ENCODE measurements around the gene LCN1.

Gene LCN1

GRCh38 chr9:135572233-135572632 lies 51.0 kb downstream of the LCN1 start:
- Histone ChIP-seq H3K9ac (ENCODE audit: low read length) (no peak overlapping the region), H3K4me3 (ENCODE audit: low read length) (no peak overlapping the region), H3K27me3 (replicated peaks; ENCODE audit: insufficient read depth, low read length) (no peaks in the 10 kb centered on the region), H3K4me2 (ENCODE audit: low read depth, low read length) (no peak overlapping the region), H3K27ac (ENCODE audit: low read length) (no peak overlapping the region), H3K4me1 (ENCODE audit: low read length) (0 out of 2 replicates have a peak, but pooled peaks cover 4% of the 10 kb centered on the region), H2AFZ (ENCODE audit: low read length) (no peak overlapping the region), H4K20me1 (ENCODE audit: insufficient read depth, low read length) (no peaks in the 10 kb centered on the region), H3K36me3 (replicated peaks; ENCODE audit: insufficient read depth, low read length) (no peaks in the 10 kb centered on the region), H3K9me2 (replicated peaks; ENCODE audit: insufficient read depth, low read length) (no peaks in the 10 kb centered on the region), H3K9me3 (replicated peaks; ENCODE audit: insufficient read depth, low read length) (no peaks in the 10 kb centered on the region), H3K79me2 (ENCODE audit: low read length) (no peaks in the 10 kb centered on the region), H3F3A (ENCODE audit: insufficient read depth, low read length) (no peaks in the 10 kb centered on the region)
- TF ChIP-seq EZH2phosphoT487 (IDR thresholded peaks at IDR 0.05; ENCODE audit: low read length) = no peak
- no peak for TF ChIP-seq EZH2 (optimal IDR thresholded peaks at IDR 0.05; ENCODE audit: low read depth, low read length)
- no peak for DNase-seq

- H3K4me2 ChIP-seq (ENCODE audit: low read depth, low read length) = no peak overlapping the region
- H3K9me3 ChIP-seq (replicated peaks; ENCODE audit: insufficient read depth, low read length) = no peaks in the 10 kb centered on the region
- no peak overlapping the region for H3K27ac ChIP-seq (ENCODE audit: low read length)
- DNase-seq = no peak
- H3K36me3 ChIP-seq (replicated peaks; ENCODE audit: insufficient read depth, low read length) = no peaks in the 10 kb centered on the region
- no peaks in the 10 kb centered on the region for H3K9me2 ChIP-seq (replicated peaks; ENCODE audit: insufficient read depth, low read length)
- no peak for TF ChIP-seq EZH2 (optimal IDR thresholded peaks at IDR 0.05; ENCODE audit: low read depth, low read length)
- TF ChIP-seq EZH2phosphoT487 (IDR thresholded peaks at IDR 0.05; ENCODE audit: low read length) = no peak
- TF ChIP-seq, protein P1, sequence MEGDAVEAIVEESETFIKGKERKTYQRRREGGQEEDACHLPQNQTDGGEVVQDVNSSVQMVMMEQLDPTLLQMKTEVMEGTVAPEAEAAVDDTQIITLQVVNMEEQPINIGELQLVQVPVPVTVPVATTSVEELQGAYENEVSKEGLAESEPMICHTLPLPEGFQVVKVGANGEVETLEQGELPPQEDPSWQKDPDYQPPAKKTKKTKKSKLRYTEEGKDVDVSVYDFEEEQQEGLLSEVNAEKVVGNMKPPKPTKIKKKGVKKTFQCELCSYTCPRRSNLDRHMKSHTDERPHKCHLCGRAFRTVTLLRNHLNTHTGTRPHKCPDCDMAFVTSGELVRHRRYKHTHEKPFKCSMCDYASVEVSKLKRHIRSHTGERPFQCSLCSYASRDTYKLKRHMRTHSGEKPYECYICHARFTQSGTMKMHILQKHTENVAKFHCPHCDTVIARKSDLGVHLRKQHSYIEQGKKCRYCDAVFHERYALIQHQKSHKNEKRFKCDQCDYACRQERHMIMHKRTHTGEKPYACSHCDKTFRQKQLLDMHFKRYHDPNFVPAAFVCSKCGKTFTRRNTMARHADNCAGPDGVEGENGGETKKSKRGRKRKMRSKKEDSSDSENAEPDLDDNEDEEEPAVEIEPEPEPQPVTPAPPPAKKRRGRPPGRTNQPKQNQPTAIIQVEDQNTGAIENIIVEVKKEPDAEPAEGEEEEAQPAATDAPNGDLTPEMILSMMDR (IDR thresholded peaks at IDR 0.05; ENCODE audit: low read length) = no peak
- H3K9ac ChIP-seq (ENCODE audit: low read length) = no peak overlapping the region
- no peak overlapping the region for H3K4me3 ChIP-seq (ENCODE audit: low read length)
- H2AFZ ChIP-seq (ENCODE audit: low read length) = no peak overlapping the region
- no peaks in the 10 kb centered on the region for H3F3A ChIP-seq (ENCODE audit: insufficient read depth, low read length)
- 0 out of 2 replicates have a peak, but pooled peaks cover 4% of the 10 kb centered on the region for H3K4me1 ChIP-seq (ENCODE audit: low read length)
- H3K79me2 ChIP-seq (ENCODE audit: low read length) = no peaks in the 10 kb centered on the region
- no peaks in the 10 kb centered on the region for H4K20me1 ChIP-seq (ENCODE audit: insufficient read depth, low read length)
- no peaks in the 10 kb centered on the region for H3K27me3 ChIP-seq (replicated peaks; ENCODE audit: insufficient read depth, low read length)
These were observed 51.9 kb downstream of the LCN1 start for GRCh38 chr9:135573124-135573523.

GRCh38 chr9:135574331-135574730 lies 53.1 kb downstream of the LCN1 start:
- H3K9me2 ChIP-seq (replicated peaks; ENCODE audit: insufficient read depth, low read length) = no peaks in the 10 kb centered on the region
- no peak overlapping the region for H3K4me3 ChIP-seq (ENCODE audit: low read length)
- no peaks in the 10 kb centered on the region for H4K20me1 ChIP-seq (ENCODE audit: insufficient read depth, low read length)
- peaks cover 6% of the 10 kb centered on the region for H3K4me1 ChIP-seq (ENCODE audit: low read length)
- H3K27ac ChIP-seq (ENCODE audit: low read length) = no peak overlapping the region
- no peak overlapping the region for H3K9ac ChIP-seq (ENCODE audit: low read length)
- no peaks in the 10 kb centered on the region for H3K79me2 ChIP-seq (ENCODE audit: low read length)
- H3K4me2 ChIP-seq (ENCODE audit: low read depth, low read length) = no peak overlapping the region
- peaks cover 6% of the 10 kb centered on the region for H3F3A ChIP-seq (ENCODE audit: insufficient read depth, low read length)
- no peaks in the 10 kb centered on the region for H3K27me3 ChIP-seq (replicated peaks; ENCODE audit: insufficient read depth, low read length)
- no peak overlapping the region for H2AFZ ChIP-seq (ENCODE audit: low read length)
- H3K9me3 ChIP-seq (replicated peaks; ENCODE audit: insufficient read depth, low read length) = no peaks in the 10 kb centered on the region
- H3K36me3 ChIP-seq (replicated peaks; ENCODE audit: insufficient read depth, low read length) = no peaks in the 10 kb centered on the region
- TF ChIP-seq EZH2phosphoT487 (IDR thresholded peaks at IDR 0.05; ENCODE audit: low read length) (no peak), EZH2 (optimal IDR thresholded peaks at IDR 0.05; ENCODE audit: low read depth, low read length) (no peak)
- TF ChIP-seq, protein P1 (IDR thresholded peaks at IDR 0.05; ENCODE audit: low read length) = no peak
- no peak for DNase-seq

- no peak for DNase-seq
- Histone ChIP-seq H3K27me3 (replicated peaks; ENCODE audit: insufficient read depth, low read length) (no peaks in the 10 kb centered on the region), H4K20me1 (ENCODE audit: insufficient read depth, low read length) (no peaks in the 10 kb centered on the region), H3K4me1 (ENCODE audit: low read length) (peaks cover 13% of the 10 kb centered on the region), H3K4me3 (ENCODE audit: low read length) (no peak overlapping the region), H3K36me3 (replicated peaks; ENCODE audit: insufficient read depth, low read length) (no peaks in the 10 kb centered on the region), H3K9me2 (replicated peaks; ENCODE audit: insufficient read depth, low read length) (no peaks in the 10 kb centered on the region), H3K9ac (ENCODE audit: low read length) (no peak overlapping the region), H2AFZ (ENCODE audit: low read length) (no peak overlapping the region), H3K9me3 (replicated peaks; ENCODE audit: insufficient read depth, low read length) (no peaks in the 10 kb centered on the region), H3K27ac (ENCODE audit: low read length) (no peak overlapping the region), H3K4me2 (ENCODE audit: low read depth, low read length) (no peak overlapping the region), H3K79me2 (ENCODE audit: low read length) (no peaks in the 10 kb centered on the region), H3F3A (ENCODE audit: insufficient read depth, low read length) (peaks cover 12% of the 10 kb centered on the region)
- no peak for TF ChIP-seq EZH2phosphoT487 (IDR thresholded peaks at IDR 0.05; ENCODE audit: low read length)
- TF ChIP-seq, protein P1 (IDR thresholded peaks at IDR 0.05; ENCODE audit: low read length) = no peak
- TF ChIP-seq EZH2 (optimal IDR thresholded peaks at IDR 0.05; ENCODE audit: low read depth, low read length) = no peak
These were observed 53.7 kb downstream of the LCN1 start for GRCh38 chr9:135574943-135575342.

Measured in MM.1S (cell line).